Retinal pigment epithelial cell (primary cell): ENCODE measurements around the gene AACS.
"Not testable (repeated sequence)": the region's sequence is repeated elsewhere in the genome, so short reads cannot be mapped to it uniquely, and the experiment has no call there.

ENCODE experiments used
- DNase-seq: peaks from one replicate; pipeline ENCODE4 v3.0.0-alpha.2; 2010; ENCODE audit warnings: low read depth
- H3K4me3 ChIP-seq: 2 replicates; pipeline ENCODE4 v1.5.1; 2011; ENCODE audit warnings: mild to moderate bottlenecking, low read length, control low read depth, moderate library complexity
- CTCF ChIP-seq: conservative IDR thresholded peaks from 2 replicates; pipeline ENCODE4 v1.5.1; 2011; ENCODE audit warnings: low read depth, low read length, control low read depth, inconsistent platforms

AACS gene

DNA sequence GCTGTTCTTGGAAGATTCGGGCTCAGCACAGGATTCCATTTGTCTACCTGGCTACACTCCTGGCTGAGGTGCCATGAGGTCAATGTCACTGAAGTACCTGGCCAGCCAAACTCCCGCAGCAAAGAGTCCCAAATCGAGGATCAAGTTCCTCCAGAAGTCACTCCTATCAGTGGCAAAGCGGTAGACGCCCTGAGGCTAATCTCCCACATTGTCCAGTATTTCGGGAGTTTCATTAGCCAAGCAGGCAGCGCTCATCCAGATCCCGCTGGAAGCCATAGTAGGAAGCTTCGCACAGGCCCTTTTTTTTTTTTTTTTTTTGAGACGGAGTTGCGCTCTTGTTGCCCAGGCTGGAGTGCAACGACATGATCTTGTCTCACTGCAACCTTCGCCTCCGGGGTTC is 8.9 kb upstream of the AACS start:
- no peak for DNase-seq
- TF ChIP-seq CTCF = no peak
- no peak overlapping the region for H3K4me3 ChIP-seq

GRCh38 chr12:125057708-125058107 is 7.5 kb upstream of the AACS start:
- no peak overlapping the region for H3K4me3 ChIP-seq
- TF ChIP-seq CTCF = no peak
- DNase-seq = no peak

GRCh38 chr12:125061229-125061628 is 4.0 kb upstream of the AACS start:
- DNase-seq = no peak
- TF ChIP-seq CTCF = no peak
- no peak overlapping the region for H3K4me3 ChIP-seq

- DNase-seq, H3K4me3 ChIP-seq: not testable (repeated sequence)
These were observed 1.7 kb upstream of the AACS start for GRCh38 chr12:125063522-125063921.

DNA sequence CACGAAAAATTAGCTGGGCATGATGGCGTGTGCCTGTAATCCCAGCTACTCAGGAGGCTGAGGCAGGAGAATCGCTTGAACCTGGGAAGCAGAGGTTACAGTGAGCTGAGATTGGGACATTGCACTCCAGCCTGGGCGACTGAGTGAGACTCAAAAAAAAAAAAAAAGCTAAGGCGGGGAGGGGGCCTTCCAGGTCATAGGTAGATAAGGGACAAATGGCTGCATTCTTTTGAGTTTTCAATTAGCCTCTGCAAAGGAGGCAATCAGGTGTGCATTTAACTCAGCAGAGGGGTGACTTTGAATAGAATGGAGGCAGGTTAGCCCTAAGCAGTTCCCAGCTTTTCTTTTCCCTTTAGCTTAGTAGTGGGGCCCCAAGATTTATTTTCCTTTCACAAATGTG is 743 bp upstream of the AACS start:
- DNase-seq = no peak
- no peak for TF ChIP-seq CTCF
- peak overlapping the region; percentile 76 for H3K4me3 ChIP-seq

- no peak for TF ChIP-seq CTCF
- peak overlapping the region; percentile 76 for H3K4me3 ChIP-seq
- DNase-seq = no peak
These were observed 810 bp downstream of the AACS start for GRCh38 chr12:125065919-125066570.

DNA sequence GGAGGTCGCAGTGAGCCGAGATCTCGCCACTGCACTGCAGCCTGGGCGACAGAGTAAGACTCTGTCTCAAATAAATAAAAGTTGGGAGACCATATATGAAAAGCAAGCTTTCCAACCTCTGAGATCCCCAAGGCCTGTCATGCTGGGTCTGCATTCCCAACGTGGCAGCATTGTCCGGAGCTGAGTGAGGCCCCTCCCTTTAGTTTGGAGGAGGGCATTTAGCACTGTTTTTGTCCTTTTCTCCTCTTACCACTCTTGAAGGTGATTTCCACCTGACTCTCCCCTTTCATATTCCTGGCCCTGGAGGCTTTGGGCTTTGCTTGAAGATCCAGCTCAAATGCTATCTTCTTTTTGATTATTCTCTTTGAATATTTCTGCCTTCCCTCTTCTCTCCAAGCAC is 3.2 kb downstream of the AACS start:
- no peak for DNase-seq
- no peak for TF ChIP-seq CTCF
- no peak overlapping the region for H3K4me3 ChIP-seq
